Measurements from ENCODE around the gene BDP1. TPM values are rescaled to one million over a fixed set of nuclear protein-coding genes. Genes with fewer than 3 reads are reported as not detected.
"Not testable (repeated sequence)": the region's sequence is repeated elsewhere in the genome, so short reads cannot be mapped to it uniquely, and the experiment has no call there.

The BDP1 gene
- total RNA-seq, 1 donor from 2014 or later = 33.8 TPM

GRCh38 chr5:71569748-71570509 is 114.5 kb downstream of the BDP1 start:
- DNase-seq (ENCODE audit: low spot score, unreplicated experiment) = no peak
- no peaks in the 10 kb centered on the region for H3K27me3 Mint-ChIP-seq
- TF ChIP-seq CTCF (IDR thresholded peaks at IDR 0.05; ENCODE audit: unreplicated experiment) = no peak
- peaks cover 10% of the 10 kb centered on the region for H3K4me1 Mint-ChIP-seq (ENCODE audit: low read depth)
- no peak overlapping the region for H3K27ac Mint-ChIP-seq
- H3K4me3 Mint-ChIP-seq (ENCODE audit: low read depth) = no peak overlapping the region
- no peaks in the 10 kb centered on the region for H3K9me3 Mint-ChIP-seq (ENCODE audit: low read depth)
- H3K36me3 Mint-ChIP-seq (ENCODE audit: insufficient read depth) = peaks cover 11% of the 10 kb centered on the region

- H3K27ac Mint-ChIP-seq; H3K27me3 Mint-ChIP-seq; DNase-seq (ENCODE audit: low spot score, unreplicated experiment); H3K9me3 Mint-ChIP-seq (ENCODE audit: low read depth); H3K4me3 Mint-ChIP-seq (ENCODE audit: low read depth); H3K36me3 Mint-ChIP-seq (ENCODE audit: insufficient read depth); H3K4me1 Mint-ChIP-seq (ENCODE audit: low read depth): not testable (repeated sequence)
These were observed 116.4 kb downstream of the BDP1 start for GRCh38 chr5:71571811-71572210.

- no peak for DNase-seq (ENCODE audit: low spot score, unreplicated experiment)
- Mint-ChIP-seq H3K36me3 (ENCODE audit: insufficient read depth) (peaks cover 17% of the 10 kb centered on the region), H3K9me3 (ENCODE audit: low read depth) (peaks cover 9% of the 10 kb centered on the region), H3K27me3 (no peaks in the 10 kb centered on the region), H3K4me3 (ENCODE audit: low read depth) (no peak overlapping the region), H3K27ac (no peak overlapping the region), H3K4me1 (ENCODE audit: low read depth) (peaks cover 10% of the 10 kb centered on the region)
- TF ChIP-seq CTCF (IDR thresholded peaks at IDR 0.05; ENCODE audit: unreplicated experiment) = no peak
These were observed 118.1 kb downstream of the BDP1 start for GRCh38 chr5:71573591-71573990.

- not testable (repeated sequence) for H3K27me3 Mint-ChIP-seq; H3K27ac Mint-ChIP-seq; DNase-seq (ENCODE audit: low spot score, unreplicated experiment); H3K4me3 Mint-ChIP-seq (ENCODE audit: low read depth); H3K9me3 Mint-ChIP-seq (ENCODE audit: low read depth); H3K4me1 Mint-ChIP-seq (ENCODE audit: low read depth)
- H3K36me3 Mint-ChIP-seq (ENCODE audit: insufficient read depth) = peaks cover 18% of the 10 kb centered on the region
These were observed 120.1 kb downstream of the BDP1 start for GRCh38 chr5:71575588-71575987.

GRCh38 chr5:71576241-71576640 is 120.8 kb downstream of the BDP1 start:
- Mint-ChIP-seq H3K4me1 (ENCODE audit: low read depth) (peaks cover 10% of the 10 kb centered on the region), H3K27ac (no peak overlapping the region), H3K9me3 (ENCODE audit: low read depth) (peaks cover 9% of the 10 kb centered on the region), H3K27me3 (no peaks in the 10 kb centered on the region), H3K4me3 (ENCODE audit: low read depth) (no peak overlapping the region), H3K36me3 (ENCODE audit: insufficient read depth) (peaks cover 18% of the 10 kb centered on the region)
- no peak for TF ChIP-seq CTCF (IDR thresholded peaks at IDR 0.05; ENCODE audit: unreplicated experiment)
- no peak for DNase-seq (ENCODE audit: low spot score, unreplicated experiment)

GRCh38 chr5:71577839-71578238 is 122.4 kb downstream of the BDP1 start:
- not testable (repeated sequence) for DNase-seq (ENCODE audit: low spot score, unreplicated experiment); H3K4me1 Mint-ChIP-seq (ENCODE audit: low read depth); H3K27me3 Mint-ChIP-seq; H3K9me3 Mint-ChIP-seq (ENCODE audit: low read depth); H3K27ac Mint-ChIP-seq; H3K4me3 Mint-ChIP-seq (ENCODE audit: low read depth)
- H3K36me3 Mint-ChIP-seq (ENCODE audit: insufficient read depth) = peaks cover 18% of the 10 kb centered on the region

- peaks cover 4% of the 10 kb centered on the region for H3K36me3 Mint-ChIP-seq (ENCODE audit: insufficient read depth)
- TF ChIP-seq CTCF (IDR thresholded peaks at IDR 0.05; ENCODE audit: unreplicated experiment) = no peak
- no peak for DNase-seq (ENCODE audit: low spot score, unreplicated experiment)
- no peaks in the 10 kb centered on the region for H3K4me1 Mint-ChIP-seq (ENCODE audit: low read depth)
- H3K9me3 Mint-ChIP-seq (ENCODE audit: low read depth) = peaks cover 6% of the 10 kb centered on the region
- no peaks in the 10 kb centered on the region for H3K27me3 Mint-ChIP-seq
- H3K4me3 Mint-ChIP-seq (ENCODE audit: low read depth) = no peak overlapping the region
- no peak overlapping the region for H3K27ac Mint-ChIP-seq
These were observed 127.6 kb downstream of the BDP1 start for GRCh38 chr5:71582945-71583584.

Data from progenitor cell of endocrine pancreas (in vitro differentiated cells).